ENCODE data around the gene TFAP2C. TPM values are rescaled to one million over a fixed set of nuclear protein-coding genes. Genes with fewer than 3 reads are reported as not detected.

Gene TFAP2C
- total RNA-seq, 2 experiments from 2014 or later = not detected

DNA sequence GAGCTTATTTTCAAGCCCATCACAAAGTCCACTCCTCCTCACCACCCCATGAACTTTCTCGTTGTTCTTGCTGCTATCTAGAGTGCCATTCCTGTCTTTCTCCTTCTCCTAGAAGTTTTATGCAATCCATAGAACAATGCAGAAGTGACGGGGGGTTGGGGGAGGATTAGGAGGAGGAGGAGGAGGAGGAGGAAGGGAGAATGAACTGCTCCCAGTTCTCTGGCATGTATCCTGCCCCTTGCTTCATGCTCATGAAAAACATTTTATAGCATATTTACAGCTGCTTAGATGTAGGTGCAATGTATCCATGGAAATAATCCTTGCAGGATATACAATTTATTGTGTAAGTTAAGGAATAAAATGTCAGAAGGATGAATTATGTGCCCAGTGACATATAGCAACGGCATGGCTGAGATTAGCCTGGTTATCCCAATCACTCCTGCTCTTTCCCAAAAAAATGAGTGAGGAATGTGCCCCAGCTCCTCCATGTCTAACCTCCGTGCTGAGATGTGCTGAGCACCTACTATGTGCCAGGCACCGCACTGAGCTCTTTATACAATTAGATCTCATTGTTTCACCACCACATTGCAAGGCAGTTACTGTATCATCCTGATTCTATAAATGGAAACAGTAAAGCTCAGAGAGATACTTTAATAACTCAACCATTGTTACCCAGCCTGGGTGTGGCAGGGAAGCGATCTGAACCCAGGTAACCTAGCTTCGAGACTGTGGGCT, 41.6 kb upstream of the TFAP2C start:
- DNase-seq (no peak), ATAC-seq (no peak)
- Mint-ChIP-seq H3K27ac (no peak overlapping the region), H3K4me3 (no peak overlapping the region), H3K36me3 (ENCODE audit: low read depth) (no peaks in the 10 kb centered on the region), H3K9me3 (no peaks in the 10 kb centered on the region), H3K27me3 (no peaks in the 10 kb centered on the region), H3K4me1 (ENCODE audit: low read depth) (no peaks in the 10 kb centered on the region)
- ChIA-PET CTCF (interaction anchor here (1.6 kb wide), 1 partner anchor 37 kb away, joined by 7 read pairs; no protein-coding TSS in a partner anchor), POLR2A (no interaction called here)
- TF ChIP-seq, protein P1, sequence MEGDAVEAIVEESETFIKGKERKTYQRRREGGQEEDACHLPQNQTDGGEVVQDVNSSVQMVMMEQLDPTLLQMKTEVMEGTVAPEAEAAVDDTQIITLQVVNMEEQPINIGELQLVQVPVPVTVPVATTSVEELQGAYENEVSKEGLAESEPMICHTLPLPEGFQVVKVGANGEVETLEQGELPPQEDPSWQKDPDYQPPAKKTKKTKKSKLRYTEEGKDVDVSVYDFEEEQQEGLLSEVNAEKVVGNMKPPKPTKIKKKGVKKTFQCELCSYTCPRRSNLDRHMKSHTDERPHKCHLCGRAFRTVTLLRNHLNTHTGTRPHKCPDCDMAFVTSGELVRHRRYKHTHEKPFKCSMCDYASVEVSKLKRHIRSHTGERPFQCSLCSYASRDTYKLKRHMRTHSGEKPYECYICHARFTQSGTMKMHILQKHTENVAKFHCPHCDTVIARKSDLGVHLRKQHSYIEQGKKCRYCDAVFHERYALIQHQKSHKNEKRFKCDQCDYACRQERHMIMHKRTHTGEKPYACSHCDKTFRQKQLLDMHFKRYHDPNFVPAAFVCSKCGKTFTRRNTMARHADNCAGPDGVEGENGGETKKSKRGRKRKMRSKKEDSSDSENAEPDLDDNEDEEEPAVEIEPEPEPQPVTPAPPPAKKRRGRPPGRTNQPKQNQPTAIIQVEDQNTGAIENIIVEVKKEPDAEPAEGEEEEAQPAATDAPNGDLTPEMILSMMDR (IDR thresholded peaks at IDR 0.05) = no peak
- intact Hi-C loops (cut with micrococcal nuclease) = no loop called here

DNA sequence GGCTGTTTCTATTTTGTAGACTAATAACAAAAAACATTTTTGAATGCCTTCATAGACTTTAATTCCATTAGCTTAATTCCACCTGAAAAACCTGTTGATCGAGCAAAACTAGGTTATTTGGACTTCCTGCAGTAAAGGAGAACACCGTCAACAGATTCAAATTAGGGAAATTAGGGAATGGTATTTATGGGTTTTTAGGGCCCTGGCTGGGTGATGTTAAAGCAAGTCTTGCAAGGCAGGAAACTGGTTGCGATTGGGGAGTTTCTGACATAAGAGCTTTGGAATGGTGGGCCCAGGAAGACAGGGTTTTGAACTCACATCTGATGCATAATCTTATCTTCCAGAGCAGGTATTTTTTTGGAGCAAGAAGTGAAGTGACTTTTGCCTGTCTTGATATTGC, 40.1 kb upstream of the TFAP2C start:
- Mint-ChIP-seq H3K4me1 (ENCODE audit: low read depth) (no peaks in the 10 kb centered on the region), H3K27ac (no peak overlapping the region), H3K27me3 (no peaks in the 10 kb centered on the region), H3K9me3 (no peaks in the 10 kb centered on the region), H3K36me3 (ENCODE audit: low read depth) (no peaks in the 10 kb centered on the region), H3K4me3 (no peak overlapping the region)
- DNase-seq = no peak
- POLR2A ChIA-PET = no interaction called here
- intact Hi-C loops (cut with micrococcal nuclease) = no loop called here
- CTCF ChIA-PET = interaction anchor here (1.6 kb wide), 1 partner anchor 38 kb away, joined by 7 read pairs; no protein-coding TSS in a partner anchor
- TF ChIP-seq, protein P1 (IDR thresholded peaks at IDR 0.05) = no peak
- ATAC-seq = no peak

DNA sequence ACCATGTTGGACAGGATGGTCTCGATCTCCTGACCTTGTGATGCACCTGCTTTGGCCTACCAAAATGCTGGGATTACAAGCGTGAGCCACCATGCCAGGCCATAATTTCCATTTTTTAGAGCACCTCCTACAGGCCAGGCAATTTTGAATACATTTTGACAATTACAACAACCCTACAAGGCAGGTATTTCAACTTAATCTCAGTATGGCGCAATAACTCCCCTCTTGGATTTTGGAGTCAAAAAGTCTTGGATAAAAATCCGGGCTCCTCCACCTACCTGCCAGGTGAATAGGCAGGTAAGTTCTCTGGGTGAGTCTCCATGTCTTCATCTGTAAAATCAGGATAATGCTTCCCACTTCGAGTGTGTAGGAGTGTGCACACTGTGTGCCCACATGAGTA, 39.5 kb upstream of the TFAP2C start:
- DNase-seq (no peak), ATAC-seq (no peak)
- Mint-ChIP-seq H3K9me3 (no peaks in the 10 kb centered on the region), H3K4me3 (no peak overlapping the region), H3K27me3 (no peaks in the 10 kb centered on the region), H3K36me3 (ENCODE audit: low read depth) (no peaks in the 10 kb centered on the region), H3K27ac (no peak overlapping the region), H3K4me1 (ENCODE audit: low read depth) (no peaks in the 10 kb centered on the region)
- intact Hi-C loops (cut with micrococcal nuclease) = no loop called here
- ChIA-PET CTCF (no interaction called here), POLR2A (no interaction called here)
- TF ChIP-seq, protein P1 (IDR thresholded peaks at IDR 0.05) = no peak

DNA sequence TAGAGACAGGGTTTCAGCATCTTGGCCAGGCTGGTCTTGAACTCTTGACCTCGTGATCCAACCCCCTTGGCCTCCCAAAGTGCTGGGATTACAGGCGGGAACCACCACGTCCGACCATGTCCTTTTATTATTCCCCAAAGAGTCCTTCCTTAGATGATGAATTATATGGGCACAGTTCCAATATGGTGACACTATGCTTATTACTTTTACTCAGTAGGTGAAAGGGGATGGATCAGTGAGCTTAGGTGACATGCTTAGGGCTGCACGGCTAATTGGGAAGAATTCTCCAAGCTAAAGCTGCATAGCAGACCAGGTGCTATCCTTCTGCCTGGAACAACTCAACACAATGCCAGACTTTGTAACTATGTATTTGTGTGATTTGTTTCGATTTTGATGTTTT, 38.2 kb upstream of the TFAP2C start:
- CTCF ChIA-PET = no interaction called here
- ATAC-seq = no peak

DNA sequence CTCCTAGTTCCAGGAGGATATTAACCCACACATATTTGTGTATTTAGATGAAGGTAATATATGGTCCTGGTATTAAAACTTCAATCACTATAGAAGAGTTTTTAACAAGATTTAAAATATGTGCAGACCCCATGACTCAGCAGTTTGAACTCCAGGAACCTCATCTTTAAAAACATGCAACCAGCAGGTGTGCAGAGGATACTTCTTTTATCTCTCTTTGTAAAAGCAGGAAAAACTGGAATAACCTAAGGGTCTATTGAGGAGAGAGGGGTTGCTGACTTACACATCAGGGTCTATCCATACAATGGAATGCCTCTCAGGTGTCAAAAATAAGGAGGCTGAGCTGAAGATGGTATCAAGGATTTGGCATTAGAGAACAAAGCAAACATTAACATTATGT, 36.9 kb upstream of the TFAP2C start:
- DNase-seq (no peak), ATAC-seq (no peak)
- no peaks in the 10 kb centered on the region for H3K36me3 Mint-ChIP-seq (ENCODE audit: low read depth)
- ChIA-PET POLR2A (no interaction called here), CTCF (no interaction called here)
- H3K4me1 Mint-ChIP-seq (ENCODE audit: low read depth) = no peaks in the 10 kb centered on the region
- H3K9me3 Mint-ChIP-seq = no peaks in the 10 kb centered on the region
- TF ChIP-seq, protein P1 (IDR thresholded peaks at IDR 0.05) = no peak
- no peak overlapping the region for H3K27ac Mint-ChIP-seq
- intact Hi-C loops (cut with micrococcal nuclease) = no loop called here
- no peaks in the 10 kb centered on the region for H3K27me3 Mint-ChIP-seq
- no peak overlapping the region for H3K4me3 Mint-ChIP-seq

More for the DNA sequence above, 38.2 kb upstream of the TFAP2C start:
- Mint-ChIP-seq H3K36me3 (ENCODE audit: low read depth) (no peaks in the 10 kb centered on the region), H3K4me3 (no peak overlapping the region), H3K27ac (no peak overlapping the region), H3K4me1 (ENCODE audit: low read depth) (no peaks in the 10 kb centered on the region), H3K27me3 (no peaks in the 10 kb centered on the region), H3K9me3 (no peaks in the 10 kb centered on the region)
- POLR2A ChIA-PET = interaction anchor here (0.6 kb wide), 1 partner anchor 30 kb away, joined by 4 read pairs; no protein-coding TSS in a partner anchor
- TF ChIP-seq, protein P1 (IDR thresholded peaks at IDR 0.05) = no peak
- intact Hi-C loops (cut with micrococcal nuclease) = no loop called here
- no peak for DNase-seq
